ACC112 (cell line): Measurements from ENCODE around the gene CTIF.

ENCODE experiments used
- H2AFZ ChIP-seq: fragments of 200-600 bp; sonication (generic); one replicate; pipeline ENCODE4 v1.6.0; 2017; ENCODE audit warnings: antibody characterized with exemption, low read length; ENCODE audit not compliant: unreplicated experiment
- H3K27ac ChIP-seq: fragments of 200-600 bp; sonication (generic); 2 replicates; pipeline ENCODE4 v1.5.1; 2014; ENCODE audit warnings: low read depth, mild to moderate bottlenecking, antibody characterized with exemption, low read length, moderate library complexity
- H3K27me3 ChIP-seq: fragments of 200-600 bp; sonication (generic); 2 replicates; pipeline ENCODE4 v1.6.1; 2014; ENCODE audit warnings: mild to moderate bottlenecking, antibody characterized with exemption, low read length, moderate library complexity, mixed read lengths; ENCODE audit not compliant: insufficient read depth
- H3K36me3 ChIP-seq: fragments of 200-600 bp; sonication (generic); 2 replicates; pipeline ENCODE4 v1.6.1; 2016; ENCODE audit warnings: mild to moderate bottlenecking, antibody characterized with exemption, low read length, moderate library complexity, mixed read lengths; ENCODE audit not compliant: insufficient read depth
- H3K4me1 ChIP-seq: fragments of 200-600 bp; sonication (generic); one replicate; pipeline ENCODE4 v1.6.1; 2016; ENCODE audit warnings: low read length, mixed read lengths; ENCODE audit not compliant: insufficient read depth, unreplicated experiment, control insufficient read depth
- H3K4me3 ChIP-seq: fragments of 200-600 bp; sonication (generic); 2 replicates; pipeline ENCODE4 v1.5.1; 2014; ENCODE audit warnings: mild to moderate bottlenecking, low read depth, low read length
- H3K79me2 ChIP-seq: fragments of 200-600 bp; sonication (generic); one replicate; pipeline ENCODE4 v1.6.0; 2016; ENCODE audit warnings: low read length; ENCODE audit not compliant: control insufficient read depth, unreplicated experiment, insufficient read depth

CTIF gene

DNA sequence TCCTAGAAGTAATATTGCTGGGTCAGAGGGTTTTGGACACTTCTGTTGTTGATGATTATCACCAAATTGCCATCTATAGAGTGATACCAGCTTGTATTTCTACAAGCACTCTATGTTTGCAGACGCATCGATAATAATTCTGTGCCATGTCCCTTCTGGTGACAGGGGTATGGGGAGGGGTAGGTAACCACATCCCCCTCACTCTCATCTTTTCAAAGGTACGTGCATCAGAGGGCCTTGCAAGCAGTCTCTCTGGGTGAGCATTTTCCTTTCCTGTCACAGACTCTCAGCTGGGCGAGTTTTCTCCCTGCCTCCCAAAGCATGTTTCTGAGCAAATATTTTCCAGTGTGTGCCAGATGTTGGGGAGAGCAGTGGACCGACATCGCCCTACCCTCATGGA is 314.0 kb downstream of the CTIF start:
- Histone ChIP-seq H3K4me1 (peaks cover 16% of the 10 kb centered on the region), H3K4me3 (no peak overlapping the region), H3K79me2 (no peaks in the 10 kb centered on the region), H3K27me3 (no peaks in the 10 kb centered on the region), H2AFZ (no peak overlapping the region), H3K36me3 (peaks cover 9% of the 10 kb centered on the region; the same call in 1 of the 2 replicates), H3K27ac (no peak overlapping the region)

DNA sequence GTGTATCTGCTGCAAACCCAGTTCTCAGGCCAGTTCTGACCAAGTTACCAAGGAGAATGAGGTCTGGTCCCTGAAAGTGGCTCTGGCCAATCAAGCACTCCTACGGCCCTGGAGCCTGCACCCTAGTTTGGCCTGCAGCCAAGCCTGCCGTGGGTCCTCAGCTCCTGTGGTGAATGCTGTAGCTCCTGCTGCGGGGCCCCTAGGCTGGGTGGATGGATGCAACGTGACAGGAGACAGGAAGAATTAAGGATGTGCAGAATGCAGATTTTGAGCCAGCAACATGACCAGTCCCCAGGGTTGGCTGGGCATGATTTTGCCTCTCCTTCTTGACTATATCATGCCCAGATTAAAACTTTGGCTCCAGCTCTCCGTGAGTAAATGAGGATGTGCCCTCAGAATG is 314.8 kb downstream of the CTIF start:
- Histone ChIP-seq H3K27ac (no peak overlapping the region), H3K36me3 (peaks cover 9% of the 10 kb centered on the region; the same call in 1 of the 2 replicates), H3K4me1 (peaks cover 9% of the 10 kb centered on the region), H3K4me3 (no peak overlapping the region), H3K79me2 (no peaks in the 10 kb centered on the region), H2AFZ (no peak overlapping the region), H3K27me3 (no peaks in the 10 kb centered on the region)

DNA sequence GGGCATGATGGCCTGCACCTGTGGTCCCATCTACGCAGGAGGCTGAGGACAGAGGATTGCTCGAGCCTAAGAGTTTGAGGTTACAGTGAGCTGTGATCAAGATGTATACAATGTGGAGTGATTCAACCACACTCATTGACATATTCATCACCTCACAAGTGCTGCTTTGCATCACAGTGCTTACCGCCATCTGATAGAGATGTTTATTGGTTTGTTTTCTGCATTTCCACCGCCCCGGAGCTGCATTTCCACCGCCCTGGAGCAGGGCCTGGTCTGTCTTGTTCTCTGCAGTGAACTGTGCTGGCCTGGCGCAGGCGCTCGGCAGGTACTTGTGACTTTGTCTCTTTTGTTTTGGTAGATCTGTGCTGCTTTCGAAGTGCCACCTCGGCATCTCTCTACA is 315.9 kb downstream of the CTIF start:
- Histone ChIP-seq H3K4me1 (peaks cover 5% of the 10 kb centered on the region), H3K36me3 (peaks cover 9% of the 10 kb centered on the region; the same call in 1 of the 2 replicates), H2AFZ (no peak overlapping the region), H3K79me2 (no peaks in the 10 kb centered on the region), H3K27ac (no peak overlapping the region), H3K27me3 (no peaks in the 10 kb centered on the region), H3K4me3 (no peak overlapping the region)

DNA sequence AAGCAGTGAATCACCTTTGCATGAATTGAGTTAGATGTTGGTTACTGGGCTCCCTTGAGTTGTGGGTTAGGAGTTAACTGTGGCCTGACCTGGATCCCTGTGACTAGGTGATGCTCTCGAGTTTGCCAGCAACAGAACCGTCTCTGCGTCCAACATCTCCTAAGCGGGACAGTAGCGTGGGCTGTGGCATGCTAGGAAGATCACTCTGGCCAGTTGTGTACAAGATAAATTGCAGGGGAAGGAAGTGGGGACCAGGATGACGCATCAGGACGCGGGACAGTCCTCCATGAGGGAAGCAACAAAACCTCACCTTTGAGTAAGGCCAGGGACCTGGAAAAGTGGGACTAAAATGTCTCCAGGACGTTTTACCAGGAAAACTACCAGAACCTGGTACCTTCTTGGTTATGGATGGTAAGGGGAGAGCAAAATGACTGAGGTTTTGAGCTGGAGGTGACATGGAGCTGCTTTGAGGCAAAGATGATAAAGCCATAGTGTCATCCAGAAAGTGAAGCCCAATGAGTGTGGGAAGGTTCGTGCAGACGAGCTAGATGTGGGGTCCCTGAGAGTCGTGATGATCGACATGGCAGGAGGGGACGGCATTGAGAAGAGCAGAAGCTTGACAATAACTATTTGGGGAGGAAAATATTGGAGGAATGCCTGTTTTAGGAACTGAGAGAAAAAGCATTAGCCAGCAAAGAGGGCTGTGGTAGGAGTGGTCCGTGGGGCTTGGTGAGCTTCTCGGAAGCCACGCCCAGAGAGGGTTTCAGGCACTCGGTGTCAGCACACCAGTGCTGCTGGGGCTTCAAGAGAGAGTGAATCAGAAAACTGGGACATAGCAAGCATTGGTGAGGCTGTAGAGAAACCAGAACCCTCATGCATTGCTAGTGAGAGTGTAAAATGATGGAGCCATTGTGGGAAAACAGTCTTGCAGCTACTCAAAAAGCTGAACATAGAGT is 316.9 kb downstream of the CTIF start:
- Histone ChIP-seq H3K36me3 (peaks cover 4% of the 10 kb centered on the region; the same call in 1 of the 2 replicates), H3K27ac (no peak overlapping the region), H3K4me1 (peaks cover 5% of the 10 kb centered on the region), H3K4me3 (no peak overlapping the region), H3K79me2 (no peaks in the 10 kb centered on the region), H2AFZ (no peak overlapping the region), H3K27me3 (no peaks in the 10 kb centered on the region)

DNA sequence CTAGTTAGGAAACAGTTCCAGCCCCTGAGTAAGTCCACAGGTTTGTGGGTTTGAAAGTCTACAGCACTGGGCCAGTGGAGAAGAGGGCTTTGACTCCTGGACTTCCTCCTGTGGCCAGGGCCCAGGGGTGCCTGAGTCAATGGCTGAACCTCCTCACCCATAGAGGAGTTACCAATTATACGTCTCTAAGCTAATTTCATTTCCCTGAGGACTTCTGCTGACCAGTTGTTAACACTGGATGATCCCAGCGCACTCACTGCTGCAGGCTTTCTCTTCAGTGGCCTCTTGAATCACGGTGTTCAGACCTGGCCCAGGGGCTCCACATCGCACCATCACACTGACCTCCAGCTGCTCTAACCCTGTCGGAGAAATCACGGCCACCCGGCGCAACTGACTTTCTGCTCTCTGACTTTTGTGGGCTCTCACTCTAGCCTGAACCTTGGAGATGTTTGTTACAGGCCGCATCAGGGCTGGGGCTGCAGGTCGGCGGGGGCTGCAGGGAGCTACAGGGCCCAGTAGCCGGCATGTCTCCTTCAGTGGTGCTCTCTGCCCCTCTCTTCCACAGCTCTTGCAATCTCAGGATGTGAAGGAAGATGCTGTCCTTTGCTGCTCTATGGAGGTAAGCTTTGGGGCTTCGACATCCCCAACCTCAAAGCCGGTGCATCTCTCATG is 318.3 kb downstream of the CTIF start:
- H3K27me3 ChIP-seq: no peaks in the 10 kb centered on the region
- no peaks in the 10 kb centered on the region for H3K79me2 ChIP-seq
- peaks cover 5% of the 10 kb centered on the region for H3K4me1 ChIP-seq

DNA sequence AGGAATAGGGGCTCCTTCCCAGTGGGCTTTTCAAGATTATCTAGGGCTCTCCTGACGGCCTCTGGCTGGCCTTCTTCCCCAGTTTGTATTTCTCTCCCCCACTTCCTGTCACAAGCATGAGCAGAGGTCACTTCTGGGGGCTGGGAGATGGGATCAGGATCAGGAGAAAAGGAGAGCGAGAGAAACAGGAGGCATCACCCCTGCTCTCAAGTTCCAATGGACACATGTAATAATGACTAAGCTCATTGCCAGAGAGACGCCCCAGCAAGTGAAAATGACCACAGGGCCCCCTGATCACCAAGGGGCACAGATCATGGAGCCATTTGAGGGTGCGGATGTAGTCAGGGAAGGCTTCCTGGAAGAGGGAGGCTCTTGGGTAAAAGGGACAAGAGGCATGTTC is 319.8 kb downstream of the CTIF start:
- no peak overlapping the region for H2AFZ ChIP-seq
- peaks cover 5% of the 10 kb centered on the region for H3K4me1 ChIP-seq
- H3K4me3 ChIP-seq: no peak overlapping the region
- H3K27ac ChIP-seq: no peak overlapping the region
- H3K36me3 ChIP-seq: peaks cover 4% of the 10 kb centered on the region; the same call in 1 of the 2 replicates
- H3K27me3 ChIP-seq: no peaks in the 10 kb centered on the region
- H3K79me2 ChIP-seq: no peaks in the 10 kb centered on the region

More for the DNA sequence above, 318.3 kb downstream of the CTIF start:
- no peak overlapping the region for H2AFZ ChIP-seq
- H3K27ac ChIP-seq: no peak overlapping the region
- no peak overlapping the region for H3K4me3 ChIP-seq
- peaks cover 4% of the 10 kb centered on the region; the same call in 1 of the 2 replicates for H3K36me3 ChIP-seq

DNA sequence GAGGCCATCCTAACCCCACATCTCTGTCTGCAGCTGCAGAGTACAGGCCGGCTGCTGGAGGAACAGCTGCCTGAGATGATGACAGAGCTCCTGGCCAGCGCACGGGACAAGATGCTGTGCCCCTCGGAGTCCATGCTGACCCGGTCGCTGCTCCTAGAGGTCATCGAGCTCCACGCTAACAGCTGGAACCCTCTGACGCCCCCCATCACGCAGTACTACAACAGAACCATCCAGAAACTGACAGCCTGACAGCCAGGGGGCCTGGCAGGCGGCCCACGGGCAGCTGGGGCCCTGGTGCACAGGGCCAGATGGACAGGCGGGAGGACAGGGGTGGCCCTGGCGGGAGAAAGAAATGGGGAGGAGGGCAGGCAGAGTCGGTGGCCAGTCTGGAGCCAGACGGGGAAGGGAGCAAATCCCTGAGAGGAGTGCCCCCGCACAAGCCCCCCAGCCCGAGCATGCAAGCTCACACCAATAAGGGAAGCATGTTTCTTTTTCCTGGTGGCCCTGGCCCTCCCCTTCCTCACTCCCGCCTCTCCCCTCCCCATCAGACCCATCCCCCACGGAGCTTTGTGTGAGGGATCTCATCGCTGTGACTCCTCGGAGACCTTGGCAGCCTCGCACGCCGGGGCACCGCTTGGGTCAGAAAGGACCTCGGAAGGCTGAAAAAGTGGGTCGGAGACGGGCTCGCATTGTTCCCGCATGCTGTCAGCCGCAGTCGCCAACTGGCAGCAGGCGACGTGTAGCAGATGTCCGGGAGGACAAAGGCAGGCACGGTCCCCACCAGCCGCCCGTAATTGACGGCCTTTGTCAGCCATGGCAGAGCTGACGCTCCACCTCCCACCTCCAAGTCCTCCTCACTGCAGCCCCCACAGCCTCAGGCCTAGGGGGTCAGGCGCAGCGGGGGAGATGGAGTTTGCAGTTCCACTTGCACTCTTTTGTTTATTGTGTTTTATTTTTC is 320.8 kb downstream of the CTIF start:
- no peak overlapping the region for H3K27ac ChIP-seq

DNA sequence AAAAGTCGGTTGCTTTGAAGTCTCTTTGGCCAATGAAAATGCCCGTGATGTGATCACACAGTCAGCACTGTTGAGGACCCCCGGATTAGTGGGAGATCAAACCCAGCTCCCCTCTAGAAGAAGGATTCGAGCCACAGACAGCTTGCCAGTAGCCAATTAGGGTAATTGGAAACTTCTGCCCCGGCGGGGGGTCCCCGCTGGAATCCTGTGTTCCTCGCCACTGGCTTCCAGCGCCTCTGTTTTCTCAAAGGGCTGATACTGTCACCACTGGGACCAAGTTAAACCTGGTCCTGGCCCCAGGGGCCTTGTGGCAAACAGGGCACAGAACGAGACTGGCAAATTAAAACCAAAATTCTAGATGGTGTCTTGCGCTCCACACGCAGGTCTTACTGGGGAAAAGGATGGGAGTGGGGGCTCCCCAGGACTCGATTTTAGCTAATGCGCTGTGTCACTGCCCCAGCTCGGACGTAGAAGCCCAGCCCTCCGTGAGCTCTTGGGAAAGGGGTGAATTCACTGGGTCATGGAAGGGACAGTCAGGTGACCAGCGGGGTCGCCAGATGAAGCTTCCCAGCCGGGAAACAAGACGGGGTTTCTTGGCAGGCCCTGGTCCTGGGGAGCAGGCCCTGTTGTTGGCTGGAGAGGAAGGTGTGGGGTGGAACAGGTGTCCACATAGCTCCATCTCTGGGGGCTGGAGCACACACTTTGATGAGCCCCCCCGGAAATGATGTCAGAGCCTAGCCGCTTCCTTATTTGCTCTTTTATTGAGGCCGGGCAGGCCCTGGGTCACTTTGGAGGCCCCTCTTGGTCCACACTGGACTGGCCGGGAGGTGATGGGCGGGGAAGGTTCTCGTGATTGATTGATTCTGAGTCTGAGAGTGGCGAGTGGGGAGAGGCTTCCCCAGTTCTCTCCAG is 321.7 kb downstream of the CTIF start:
- Histone ChIP-seq H3K4me1 (peaks cover 6% of the 10 kb centered on the region), H3K4me3 (no peak overlapping the region), H3K36me3 (0 out of 2 replicates have a peak, but pooled peaks cover 4% of the 10 kb centered on the region), H2AFZ (no peak overlapping the region), H3K27ac (no peak overlapping the region), H3K27me3 (no peaks in the 10 kb centered on the region), H3K79me2 (no peaks in the 10 kb centered on the region)

More for the DNA sequence above, 320.8 kb downstream of the CTIF start:
- Histone ChIP-seq H3K4me3 (no peak overlapping the region), H2AFZ (no peak overlapping the region), H3K27me3 (no peaks in the 10 kb centered on the region), H3K79me2 (no peaks in the 10 kb centered on the region), H3K4me1 (peaks cover 6% of the 10 kb centered on the region), H3K36me3 (peaks cover 4% of the 10 kb centered on the region; the same call in 1 of the 2 replicates)

DNA sequence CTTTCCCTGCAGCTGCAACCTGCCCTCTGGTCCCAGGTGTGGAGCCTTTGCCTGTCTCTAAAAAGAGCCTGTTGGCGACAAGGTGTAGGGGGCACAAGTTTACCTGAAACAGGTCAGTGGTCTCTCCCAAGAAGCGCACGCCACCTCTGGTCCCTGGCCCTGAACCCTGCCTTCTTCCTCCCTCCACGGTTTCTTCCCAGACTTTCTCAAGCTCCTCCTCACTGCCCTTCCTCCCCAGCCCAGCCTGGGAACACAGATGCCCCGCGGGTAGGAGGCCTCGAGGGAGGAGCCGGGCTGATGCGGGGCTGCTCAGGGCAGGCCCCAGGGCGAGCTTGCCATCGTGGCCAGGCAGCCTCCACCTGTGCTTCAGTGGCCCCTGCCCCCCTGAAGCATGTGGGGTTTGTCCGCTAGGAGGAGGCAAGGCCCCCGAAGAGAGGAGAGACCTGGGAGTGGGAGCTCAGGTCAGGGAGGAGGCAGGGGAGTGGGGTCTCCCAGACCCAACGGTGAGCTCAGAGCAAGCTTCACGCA is 322.4 kb downstream of the CTIF start:
- H3K79me2 ChIP-seq: no peaks in the 10 kb centered on the region
- 0 out of 2 replicates have a peak, but pooled peaks cover 4% of the 10 kb centered on the region for H3K36me3 ChIP-seq
- H3K4me1 ChIP-seq: peaks cover 6% of the 10 kb centered on the region
- no peak overlapping the region for H3K4me3 ChIP-seq
- no peak overlapping the region for H3K27ac ChIP-seq
- H2AFZ ChIP-seq: no peak overlapping the region
- no peaks in the 10 kb centered on the region for H3K27me3 ChIP-seq
